Measurements from ENCODE around the gene SLC4A4.
"Not testable (repeated sequence)": the region's sequence is repeated elsewhere in the genome, so short reads cannot be mapped to it uniquely, and the experiment has no call there.

SLC4A4 gene

DNA sequence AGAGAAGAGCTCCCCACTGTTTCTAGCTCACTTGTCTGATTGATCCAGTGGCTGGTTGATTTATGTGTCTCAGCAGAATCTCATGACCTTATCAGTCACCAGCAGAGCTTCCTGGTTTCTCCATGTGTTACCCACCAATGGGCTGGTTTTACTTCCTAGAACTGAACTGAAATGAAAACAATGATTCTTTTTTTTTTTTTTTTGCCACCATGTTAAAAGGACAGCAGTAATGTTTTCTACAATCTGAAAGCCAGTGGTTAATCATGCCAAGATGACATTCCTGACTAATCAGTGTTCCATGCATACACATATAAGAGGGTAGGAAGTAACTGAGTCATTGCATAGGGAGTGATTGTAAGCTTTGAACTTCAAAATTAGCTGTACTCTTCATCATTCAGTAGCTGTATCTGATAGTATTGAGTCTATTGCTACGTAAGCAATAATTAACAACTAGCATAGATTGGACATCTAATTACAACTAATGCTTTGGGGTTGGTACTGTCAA, 67.7 kb downstream of the SLC4A4 start:
- no peak for DNase-seq (ENCODE audit: low read depth in 1 of 2, low spot score in 1 of 2)

DNA sequence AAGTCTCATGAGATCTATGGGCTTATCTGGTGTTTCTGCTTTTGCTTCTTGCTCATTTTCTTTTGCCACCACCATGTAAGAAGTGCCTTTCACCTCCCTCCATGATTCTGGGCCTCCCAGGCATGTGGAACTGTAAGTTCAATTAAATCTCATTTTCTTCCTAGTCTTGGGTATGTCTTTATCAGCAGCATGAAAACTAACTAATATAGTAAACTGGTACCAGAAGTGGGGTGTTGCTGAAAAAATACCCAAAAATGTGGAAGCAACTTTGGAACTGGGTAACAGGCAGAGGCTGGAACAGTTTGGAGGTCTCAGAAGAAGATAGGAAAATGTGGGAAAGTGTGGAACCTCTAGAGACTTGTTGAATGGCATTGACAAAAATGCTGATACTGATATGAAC, 70.1 kb downstream of the SLC4A4 start:
- DNase-seq (ENCODE audit: low read depth in 1 of 2, low spot score in 1 of 2), result not testable (repeated sequence)

DNA sequence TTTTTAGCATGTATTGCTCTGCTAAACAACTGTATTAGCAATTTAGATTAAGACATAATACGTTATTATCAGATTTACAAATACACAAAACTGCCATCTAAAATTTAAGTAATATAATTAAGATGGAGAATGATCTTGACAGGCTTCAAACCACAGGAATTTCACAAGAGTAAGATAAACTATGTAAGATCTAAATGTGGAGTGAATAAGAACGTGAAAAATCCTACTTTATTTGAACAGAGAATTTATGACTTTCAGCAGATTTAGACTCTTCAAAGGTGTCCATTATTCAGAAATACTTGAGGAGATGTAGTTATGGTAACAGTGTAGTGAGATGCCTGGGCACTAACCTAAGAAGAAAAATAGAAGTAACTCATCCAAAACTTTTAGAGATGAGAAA, 73.2 kb downstream of the SLC4A4 start:
- no peak for DNase-seq (ENCODE audit: low read depth in 1 of 2, low spot score in 1 of 2)

DNA sequence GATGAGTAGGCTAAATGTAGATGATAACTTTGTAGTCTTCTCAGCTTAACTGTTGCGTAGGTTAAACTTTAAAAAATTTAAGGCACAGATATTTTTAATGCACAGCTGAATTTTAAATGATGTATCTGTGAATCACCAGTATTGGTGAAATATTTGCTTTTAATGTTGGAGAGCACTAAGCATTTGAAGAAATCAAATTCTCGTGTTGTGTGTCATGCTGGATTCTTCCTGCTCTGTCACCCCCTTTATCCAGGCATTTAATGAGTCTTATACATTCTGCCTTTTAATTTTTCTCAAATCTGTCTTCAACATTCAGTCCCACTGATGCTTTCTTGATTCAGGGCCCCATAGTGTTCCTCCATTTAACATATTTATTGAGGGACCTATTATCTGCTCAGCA, 76.7 kb downstream of the SLC4A4 start:
- no peak for DNase-seq (ENCODE audit: low read depth in 1 of 2, low spot score in 1 of 2)

DNA sequence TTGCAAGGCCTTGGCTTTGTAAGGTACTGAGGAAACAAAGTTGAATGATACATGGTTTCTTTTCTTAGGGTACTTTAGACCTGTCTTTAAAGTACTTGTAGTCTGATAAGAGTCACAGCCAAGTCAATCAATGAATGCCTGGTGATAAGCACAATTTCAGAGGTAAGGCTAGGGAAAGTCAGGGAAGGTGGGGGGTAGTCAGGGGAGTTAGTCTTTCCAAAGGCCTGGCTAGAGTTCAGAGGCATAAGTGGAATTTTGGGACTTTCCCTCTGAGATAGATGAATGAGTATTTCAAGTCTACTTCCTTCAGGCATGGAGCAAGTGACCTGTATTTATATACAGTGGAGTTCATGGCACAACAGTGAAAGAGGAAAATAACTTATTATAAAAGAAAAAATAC, 78.3 kb downstream of the SLC4A4 start:
- no peak for DNase-seq (ENCODE audit: low read depth in 1 of 2, low spot score in 1 of 2)

DNA sequence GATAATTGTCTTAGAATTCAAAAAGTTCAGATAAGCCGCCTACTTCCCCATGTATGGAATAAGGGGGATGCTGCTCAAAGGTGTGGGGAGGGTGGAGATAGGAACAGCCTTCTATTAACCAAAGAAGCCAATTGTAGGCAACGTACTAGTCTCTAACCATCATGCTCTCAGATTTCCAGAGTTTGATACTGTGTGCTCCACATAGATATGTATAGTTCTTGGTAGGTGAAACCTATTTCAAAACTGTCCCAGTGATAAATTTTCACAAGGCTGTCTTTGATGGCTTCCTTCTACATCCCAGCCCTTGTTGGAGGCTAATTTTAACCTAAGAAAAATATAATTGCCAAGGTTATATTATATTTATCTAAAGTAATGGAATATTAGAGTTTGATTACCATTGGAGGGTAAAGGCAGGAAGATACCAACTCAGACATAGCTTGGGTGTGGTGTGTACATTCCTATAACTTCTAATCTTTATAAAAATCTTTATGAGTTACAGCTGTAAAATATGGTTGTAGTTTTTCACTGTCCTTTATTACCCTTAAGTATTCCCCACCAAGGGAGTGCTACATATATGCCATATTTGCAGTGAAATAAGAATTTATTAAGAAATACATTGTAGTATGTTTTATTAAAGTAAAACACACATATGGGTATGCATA, 87.7 kb downstream of the SLC4A4 start:
- no peak for DNase-seq (ENCODE audit: low read depth in 1 of 2, low spot score in 1 of 2)

DNA sequence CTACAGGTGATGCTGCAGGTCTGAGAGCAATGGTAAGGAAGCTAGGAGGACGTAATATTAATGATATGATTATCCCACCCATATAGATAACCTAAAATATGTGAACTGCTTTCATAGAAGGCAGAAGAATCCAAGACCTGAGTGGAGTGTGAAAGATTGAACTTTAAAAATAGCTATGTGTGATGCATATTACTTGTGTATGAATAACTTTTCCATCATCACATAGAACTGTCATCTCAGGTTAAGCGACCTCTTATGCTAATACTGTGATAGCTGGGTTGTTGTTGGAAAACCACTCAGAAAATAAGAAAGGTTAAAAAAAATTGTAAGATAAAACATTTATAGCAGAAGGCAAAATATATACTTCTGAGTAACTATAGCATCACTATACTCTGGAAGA, 90.3 kb downstream of the SLC4A4 start:
- no peak for DNase-seq (ENCODE audit: low read depth in 1 of 2, low spot score in 1 of 2)

DNA sequence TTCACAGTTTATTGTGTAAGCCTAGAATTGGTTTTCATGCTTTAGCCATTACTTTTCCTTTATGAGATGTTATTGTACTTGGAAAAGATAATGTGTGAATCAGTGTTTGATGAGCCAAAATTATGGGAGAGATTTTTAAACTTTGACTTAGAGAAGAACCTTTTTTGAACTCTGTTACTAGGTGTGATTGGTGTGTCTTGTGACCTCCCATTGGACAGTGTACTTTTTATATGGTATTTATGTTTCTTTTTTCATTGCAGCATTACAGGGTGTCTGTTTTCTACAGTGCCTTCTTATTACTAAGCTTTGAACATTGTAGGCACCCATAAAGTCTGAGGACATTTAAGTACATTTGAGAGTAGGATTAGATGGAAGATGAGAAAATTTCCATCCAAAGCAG, 91.1 kb downstream of the SLC4A4 start:
- no peak for DNase-seq (ENCODE audit: low read depth in 1 of 2, low spot score in 1 of 2)

DNA sequence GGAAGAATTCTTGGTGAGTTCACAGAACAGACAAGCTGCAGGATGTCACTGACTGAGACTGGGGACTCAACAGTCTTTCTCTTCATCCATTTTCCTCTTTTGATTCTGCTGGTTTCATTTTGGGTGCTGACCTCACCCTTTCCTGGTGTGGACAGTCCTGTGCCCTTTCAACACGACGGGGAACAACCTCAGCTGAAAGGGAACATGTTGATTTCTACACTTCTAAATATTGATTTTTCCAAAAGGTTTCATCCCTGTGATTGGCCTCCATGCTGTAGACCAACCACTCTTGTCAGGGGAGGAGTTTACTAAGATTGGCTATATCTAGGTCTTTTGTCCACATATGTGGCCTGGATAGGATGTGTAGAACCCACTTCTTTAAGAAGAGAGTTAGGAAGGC, 91.8 kb downstream of the SLC4A4 start:
- DNase-seq (ENCODE audit: low read depth in 1 of 2, low spot score in 1 of 2), result no peak

DNA sequence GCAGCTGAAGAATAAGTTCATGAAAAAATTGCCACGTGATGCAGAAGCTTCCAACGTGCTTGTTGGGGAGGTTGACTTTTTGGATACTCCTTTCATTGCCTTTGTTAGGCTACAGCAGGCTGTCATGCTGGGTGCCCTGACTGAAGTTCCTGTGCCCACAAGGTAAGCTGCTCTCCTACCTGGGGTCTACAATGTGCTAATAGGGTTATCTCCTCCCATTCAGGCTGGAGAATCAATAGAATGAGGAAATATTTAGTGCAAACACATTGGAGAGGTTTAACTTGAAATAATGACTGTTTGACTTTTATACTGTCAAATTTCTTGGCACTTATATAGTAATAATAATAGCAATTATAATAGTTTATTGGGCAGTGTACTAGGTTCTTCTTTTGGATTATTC, 101.8 kb downstream of the SLC4A4 start:
- DNase-seq (ENCODE audit: low read depth in 1 of 2, low spot score in 1 of 2), result no peak

DNA sequence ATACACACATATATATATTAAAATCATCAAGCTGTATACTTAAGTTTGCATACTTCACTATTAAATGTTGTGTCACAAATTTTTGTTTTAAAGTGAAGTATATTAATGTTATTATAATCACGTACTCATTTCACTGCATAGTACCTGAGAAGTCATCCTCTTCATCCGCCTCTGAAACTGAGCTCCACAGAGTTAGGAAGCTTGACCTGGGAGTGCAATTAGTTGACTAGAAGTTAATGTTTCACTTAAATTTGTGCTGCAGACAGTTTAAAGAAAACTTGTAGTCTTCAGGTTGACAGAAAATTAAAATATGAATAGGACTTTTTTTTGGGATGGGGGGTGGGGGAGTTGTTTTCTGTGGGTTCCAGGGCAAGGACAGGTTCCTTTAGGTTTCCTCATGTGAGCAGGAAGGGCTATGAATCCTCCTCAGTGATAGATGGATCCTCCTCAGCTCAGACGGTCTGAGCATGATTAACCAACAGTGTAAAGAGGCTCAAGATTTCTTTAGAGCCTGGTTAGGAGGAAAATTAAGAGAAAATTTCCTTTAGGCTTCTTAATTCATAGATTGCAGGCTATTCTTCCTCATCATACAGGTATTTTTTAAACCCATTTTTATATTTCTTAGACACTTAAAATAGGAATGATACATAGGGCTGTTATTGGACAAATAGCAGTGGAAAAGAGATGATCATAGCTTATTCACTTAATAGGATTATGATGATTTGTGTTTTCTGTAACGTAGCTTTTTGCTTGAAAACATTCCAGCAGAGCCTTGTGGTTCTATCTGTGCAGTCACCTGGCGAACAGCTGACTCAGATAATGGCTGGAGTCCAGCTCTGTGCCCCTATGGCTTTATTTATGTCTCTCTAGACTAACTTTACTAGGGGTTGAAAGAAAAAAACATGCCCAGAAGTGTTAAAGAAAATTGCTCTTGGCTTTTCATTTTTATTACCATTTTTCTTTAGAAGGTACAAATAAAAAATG, 102.7 kb downstream of the SLC4A4 start:
- DNase-seq (ENCODE audit: low read depth in 1 of 2, low spot score in 1 of 2), result no peak

DNA sequence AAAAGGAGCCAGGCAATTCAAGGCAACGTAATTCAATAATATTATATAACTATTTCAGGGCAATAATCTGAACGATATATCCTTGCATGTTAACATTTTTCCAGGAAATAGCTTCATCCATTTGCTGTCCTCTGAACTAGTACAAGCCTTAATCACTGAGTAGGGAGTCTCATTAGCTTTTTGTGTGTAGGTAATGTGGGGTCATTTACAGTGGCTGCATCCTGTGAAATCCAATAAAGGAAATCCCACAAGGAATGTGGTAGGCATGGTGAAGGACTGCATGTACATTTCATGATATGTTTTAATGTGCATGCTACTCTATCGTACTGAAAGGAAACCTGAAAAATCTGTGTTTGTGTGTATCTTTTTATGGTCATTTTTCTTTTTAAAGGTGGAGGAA, 103.5 kb downstream of the SLC4A4 start:
- DNase-seq (ENCODE audit: low read depth in 1 of 2, low spot score in 1 of 2), result no peak

DNA sequence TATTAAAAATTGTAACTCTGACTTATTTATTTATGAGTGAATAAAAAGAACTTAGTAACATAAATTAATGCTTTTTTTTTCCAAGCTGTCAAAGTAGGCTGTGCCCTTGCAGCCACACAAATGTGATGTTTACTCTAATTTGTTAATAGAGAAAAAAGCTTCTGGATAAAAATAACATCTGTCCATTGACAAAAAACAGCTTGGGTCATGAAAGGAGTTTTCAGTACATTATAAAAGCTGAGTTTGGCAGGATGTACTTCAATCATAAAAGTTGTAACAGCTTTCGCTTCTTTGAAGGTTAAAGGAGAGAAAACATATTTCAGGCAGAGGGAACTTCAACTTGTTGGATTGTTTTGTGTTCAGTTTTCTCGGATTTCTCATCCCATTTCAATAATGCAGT, 105.6 kb downstream of the SLC4A4 start:
- no peak for DNase-seq (ENCODE audit: low read depth in 1 of 2, low spot score in 1 of 2)

DNA sequence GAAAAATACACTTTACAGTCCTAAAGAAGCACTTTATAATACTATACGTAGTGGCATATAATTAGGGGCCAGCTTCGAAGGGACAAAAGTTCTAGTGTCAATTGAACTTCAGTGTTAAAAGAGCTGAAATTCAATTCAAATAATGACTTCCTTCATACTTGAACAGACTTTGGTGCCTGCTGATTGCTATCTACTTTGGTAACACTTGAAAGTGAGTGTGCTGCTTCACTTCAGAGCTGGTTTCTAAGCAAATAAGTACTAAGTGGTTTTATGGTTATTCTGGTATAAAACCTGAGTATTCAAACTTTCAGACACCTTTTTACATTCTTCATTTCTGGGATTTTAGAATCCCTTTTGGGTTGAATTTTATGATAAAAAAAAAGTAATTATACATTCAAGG, 107.0 kb downstream of the SLC4A4 start:
- no peak for DNase-seq (ENCODE audit: low read depth in 1 of 2, low spot score in 1 of 2)

DNA sequence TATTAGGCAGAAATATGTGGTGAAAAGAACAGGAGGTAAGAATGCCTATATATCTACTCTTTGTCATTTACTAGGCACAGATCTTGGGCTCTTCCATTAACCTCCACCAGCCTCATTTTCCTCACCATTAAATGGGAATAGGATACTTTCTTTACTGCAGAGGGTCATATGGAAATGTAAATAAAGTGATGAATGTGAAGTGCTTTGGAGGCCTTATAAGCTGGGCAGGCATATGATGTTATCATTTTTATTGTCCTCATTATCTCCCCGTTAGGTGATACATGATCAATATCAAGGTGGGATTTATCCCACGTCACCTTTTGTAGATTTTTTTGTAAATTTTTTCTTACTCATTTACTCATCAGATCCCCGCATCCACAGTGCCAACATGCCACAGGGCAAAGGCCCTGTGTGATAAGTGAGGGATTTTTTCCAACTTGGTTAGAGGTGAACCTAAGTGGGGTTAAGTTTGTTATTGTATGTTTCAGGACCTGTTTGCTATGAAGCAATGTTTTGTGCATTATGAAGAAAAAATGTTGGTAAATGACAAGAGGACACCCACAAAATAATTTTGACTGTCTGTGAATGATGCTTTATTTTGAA, 107.8 kb downstream of the SLC4A4 start:
- DNase-seq (ENCODE audit: low read depth in 1 of 2, low spot score in 1 of 2), result no peak

DNA sequence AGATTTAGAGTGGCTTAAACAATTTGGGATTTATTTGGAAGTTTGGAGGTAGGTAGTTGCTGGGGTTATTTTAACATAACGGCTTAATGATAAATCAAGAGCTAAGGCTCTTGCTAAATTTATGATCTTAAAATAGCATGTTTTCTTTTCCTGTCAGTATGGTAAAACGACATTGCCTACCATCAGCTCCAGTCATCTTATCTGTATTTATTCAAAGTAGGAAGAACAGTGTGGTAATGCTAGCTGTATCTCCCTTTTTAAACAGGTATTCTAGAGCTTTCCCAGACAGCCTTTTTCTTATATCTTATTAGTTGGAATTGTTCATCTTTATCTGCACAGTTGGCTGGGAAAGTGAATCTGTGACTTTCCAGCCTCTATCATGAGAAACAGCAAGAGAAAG, 110.2 kb downstream of the SLC4A4 start:
- DNase-seq (ENCODE audit: low read depth in 1 of 2, low spot score in 1 of 2), result no peak

DNA sequence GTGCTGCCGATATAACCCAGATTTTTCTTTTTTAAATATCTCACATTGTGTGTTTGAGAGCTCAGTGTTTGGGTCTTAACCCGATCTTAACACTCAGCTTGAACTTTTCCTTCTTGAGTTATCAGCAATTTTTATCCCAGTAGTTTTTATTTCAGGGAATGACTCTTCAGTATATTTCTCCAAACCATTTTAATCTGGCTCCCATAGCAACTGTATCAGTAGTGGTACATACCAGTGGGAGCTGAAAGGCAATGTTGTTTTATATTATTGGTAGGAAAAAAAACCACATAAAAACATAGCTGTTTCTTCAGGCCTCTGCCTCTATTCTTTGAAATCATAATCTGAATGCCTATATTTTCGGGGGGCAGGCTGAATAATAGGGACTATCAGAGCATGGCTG, 111.1 kb downstream of the SLC4A4 start:
- no peak for DNase-seq (ENCODE audit: low read depth in 1 of 2, low spot score in 1 of 2)

DNA sequence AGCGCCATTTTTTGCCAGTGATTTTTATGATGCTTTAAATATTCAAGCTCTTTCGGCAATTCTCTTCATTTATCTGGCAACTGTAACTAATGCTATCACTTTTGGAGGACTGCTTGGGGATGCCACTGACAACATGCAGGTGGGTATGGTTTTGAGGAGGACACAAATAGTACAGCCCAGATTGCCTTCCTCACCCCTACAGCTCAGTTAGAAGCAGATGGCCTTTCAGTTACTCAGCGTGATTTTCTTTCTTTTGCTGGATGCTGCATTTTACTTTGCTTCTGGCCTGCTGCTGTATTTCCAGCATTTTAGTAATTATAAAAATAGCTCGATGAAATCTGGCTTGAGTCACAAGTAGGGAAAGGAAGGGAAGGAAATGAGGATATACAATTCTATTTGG, 114.7 kb downstream of the SLC4A4 start:
- no peak for DNase-seq (ENCODE audit: low read depth in 1 of 2, low spot score in 1 of 2)

DNA sequence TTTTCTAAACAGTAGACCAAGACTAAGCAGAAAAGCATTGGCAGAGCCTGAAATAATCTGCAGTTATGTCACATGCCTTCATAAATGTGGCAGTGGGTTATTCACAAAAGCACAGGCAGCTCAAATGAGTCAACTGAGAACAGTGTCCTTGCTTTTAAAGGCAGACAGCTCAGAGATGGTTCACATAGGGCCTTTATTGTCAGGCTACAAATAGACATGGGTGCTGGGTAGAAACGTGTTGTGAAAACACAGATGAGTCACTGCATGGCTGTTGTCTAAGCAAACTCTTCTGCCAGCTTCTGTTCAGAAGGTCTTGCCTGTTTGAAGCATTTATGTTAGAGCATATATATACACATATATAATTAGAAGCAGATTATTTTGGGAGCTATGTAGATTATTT, 118.0 kb downstream of the SLC4A4 start:
- DNase-seq (ENCODE audit: low read depth in 1 of 2, low spot score in 1 of 2), result no peak

DNA sequence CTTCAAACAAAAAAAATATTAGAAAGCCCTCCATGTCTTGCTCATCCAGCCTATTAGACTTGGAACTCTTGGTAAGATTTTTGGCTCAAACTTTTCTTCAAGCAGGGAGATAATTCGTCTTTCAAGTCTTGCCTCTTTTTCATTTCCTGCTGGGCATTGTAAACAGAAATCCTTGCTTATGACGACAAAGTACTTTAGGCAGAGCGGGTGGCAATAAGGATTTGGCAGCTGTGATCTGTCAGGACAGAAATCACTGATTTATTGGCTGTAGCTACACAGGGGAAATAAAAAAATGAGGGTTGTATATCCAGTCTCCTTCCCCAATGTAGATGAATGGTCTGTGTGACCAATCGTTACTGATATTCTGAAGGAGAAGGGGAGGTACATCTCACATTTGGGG, 121.6 kb downstream of the SLC4A4 start:
- no peak for DNase-seq (ENCODE audit: low read depth in 1 of 2, low spot score in 1 of 2)

DNA sequence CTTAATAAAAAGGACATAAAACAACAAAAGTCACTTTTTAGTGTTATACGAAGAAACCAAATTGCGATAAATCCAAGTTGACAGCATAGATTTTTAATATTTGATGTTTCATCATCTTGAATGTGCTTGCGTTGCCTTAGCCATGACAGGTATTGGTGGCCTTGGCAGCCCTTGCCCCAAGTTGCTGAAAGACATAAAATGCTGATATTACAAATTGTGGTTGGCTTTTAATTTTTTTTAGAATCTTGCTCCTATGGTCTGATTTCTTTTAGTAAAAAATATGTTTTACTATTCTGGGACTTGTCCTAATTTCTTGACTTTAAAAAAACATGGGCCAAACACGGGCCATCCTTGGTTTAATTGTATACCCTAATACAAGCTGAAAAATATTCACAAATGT, 122.6 kb downstream of the SLC4A4 start:
- no peak for DNase-seq (ENCODE audit: low read depth in 1 of 2, low spot score in 1 of 2)

DNA sequence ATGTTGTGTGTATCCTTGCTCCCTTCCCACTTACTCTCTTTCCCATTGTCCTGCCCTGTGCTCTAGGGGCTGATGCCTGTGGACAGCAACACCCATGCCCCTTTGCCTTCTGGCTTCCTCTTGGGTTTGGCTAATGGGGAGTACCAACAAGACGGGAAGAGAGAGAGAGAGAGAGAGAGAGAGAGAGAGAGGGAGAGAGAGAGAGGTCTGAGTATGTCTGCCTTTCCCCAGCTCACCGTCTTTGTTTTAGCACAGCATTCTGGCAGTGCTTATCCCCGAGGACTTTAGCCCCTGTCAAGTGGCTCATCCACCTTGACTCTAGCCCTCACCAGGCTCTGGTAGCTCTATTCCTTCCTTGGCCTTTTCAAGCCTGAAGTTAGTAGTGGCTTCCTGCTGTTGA, 128.0 kb downstream of the SLC4A4 start:
- DNase-seq (ENCODE audit: low read depth in 1 of 2, low spot score in 1 of 2), result no peak
